ENCODE results near the gene KRT36. TPM values are rescaled to one million over a fixed set of nuclear protein-coding genes. Genes with fewer than 3 reads are reported as not detected.

The KRT36 gene
- total and polyA plus RNA-seq, 2 of the 8 experiments (the other 6 are each of a cell fraction or from before 2014, with no cell fraction given) = not detected

DNA sequence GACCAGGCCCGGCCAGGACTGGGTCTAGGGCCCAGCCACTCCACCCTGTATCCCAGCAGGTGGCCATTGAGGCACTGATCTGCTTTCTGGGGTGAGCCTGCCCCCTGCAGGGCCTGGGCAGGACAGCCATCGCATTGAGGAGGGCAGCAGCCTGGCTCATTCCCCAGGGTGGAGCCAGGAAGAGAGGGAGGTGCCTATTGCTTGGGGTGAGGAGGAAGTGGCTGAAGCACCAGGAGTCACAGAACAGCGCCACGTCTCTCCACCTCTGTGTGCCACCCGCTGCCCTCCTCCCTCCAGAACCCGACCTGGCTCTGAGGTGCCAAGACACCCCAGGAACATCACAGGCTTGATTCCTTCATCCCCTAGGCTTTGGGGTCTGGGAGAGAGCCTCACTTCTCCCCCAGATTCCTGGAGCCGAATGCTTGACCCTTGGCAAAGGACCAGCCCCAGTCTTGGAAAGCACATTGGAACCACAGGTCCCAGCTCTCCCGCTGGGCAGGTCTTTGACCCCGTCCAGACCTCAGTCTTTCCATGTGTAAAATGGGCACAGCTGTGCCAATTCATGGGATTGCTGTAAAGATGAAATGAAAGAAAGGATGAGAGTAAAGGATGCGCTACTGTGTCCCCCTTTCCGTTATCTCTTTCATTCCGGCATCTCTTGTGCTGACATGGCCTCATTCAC lies 7.2 kb upstream of the KRT36 start:
- H2BK15ac ChIP-seq (ENCODE audit: low read length) = 0 out of 2 replicates have a peak overlapping the region, but pooled peaks have one; percentile 18
- peak overlapping the region; percentile 74 for H2AFZ ChIP-seq (ENCODE audit: low read length)
- H3K4me3 ChIP-seq (ENCODE audit: extremely low read depth in 1 of 4, insufficient read depth in 2 of 4, low read depth in 3 of 4, low read length in 4 of 4) = no peak overlapping the region
- peak overlapping the region; percentile 87; the same call in 1 of the 2 replicates for H2BK12ac ChIP-seq (ENCODE audit: low read depth, low read length)
- FAIRE-seq (no peak), DNase-seq (ENCODE audit: low read depth in 1 of 2, low spot score in 2 of 2) (peak; percentile 68 to 84)
- H2BK120ac ChIP-seq (replicated peaks; ENCODE audit: low read depth, low read length) = no peak overlapping the region
- H3K56ac ChIP-seq (replicated peaks; ENCODE audit: insufficient read length, low read depth, low read length) = no peak overlapping the region
- H3K18ac ChIP-seq (ENCODE audit: extremely low read depth, low read length) = 0 out of 2 replicates have a peak overlapping the region, but pooled peaks have one; percentile 13
- no peak overlapping the region; a peak in 1 of 4 replicates for H3K4me2 ChIP-seq (ENCODE audit: insufficient read depth in 1 of 2, low read depth in 2 of 2, low read length in 2 of 2)
- ChIA-PET CTCF (ENCODE audit: partially characterized antibody) (interaction anchor here (0.7 to 33.9 kb wide), 19 partner anchors 8 to 638 kb away, joined by 3 to 427 read pairs (median 6); partner anchors contain the start of genes KRT13, KRT19, KRT35 and KRT36), POLR2A (ENCODE audit: partially characterized antibody) (interaction anchor here (1.7 to 3.7 kb wide), 6 partner anchors 13 to 52 kb away, joined by 4 to 19 read pairs (median 7); partner anchors contain the start of gene KRT19)
- H3K14ac ChIP-seq (ENCODE audit: insufficient read length) = no peak overlapping the region
- H2BK20ac ChIP-seq (ENCODE audit: low read length) = peak overlapping the region; percentile 48
- peak overlapping the region; percentile 22; the same call in 1 of the 2 replicates for H4K8ac ChIP-seq (ENCODE audit: extremely low read depth, insufficient read depth, low read length)
- no peaks in the 10 kb centered on the region for H3K36me3 ChIP-seq (ENCODE audit: control insufficient read depth in 2 of 4, insufficient read depth in 4 of 4, low read length in 3 of 4)
- no peaks in the 10 kb centered on the region for H4K20me1 ChIP-seq (replicated peaks in 1 of 2; ENCODE audit: control insufficient read depth in 1 of 2, insufficient read depth in 2 of 2, low read length in 2 of 2)
- WGBS, 2 experiments (ENCODE audit: extremely low coverage in 1 of 2, insufficient coverage in 1 of 2, insufficient read length in 1 of 2, insufficient replicate concordance in 2 of 2, low coverage in 1 of 2, low lambda C conversion rate in 2 of 2, missing lambda C conversion rate in 1 of 2) = 78% methylated on average over 12 of the region's 12 CpGs; no CpG with 5 or more reads in 1 of the 2 experiments
- H3K9ac ChIP-seq (replicated peaks in 1 of 4; ENCODE audit: extremely low read depth in 1 of 4, low read depth in 3 of 4, low read length in 3 of 4) = no peak overlapping the region
- H3K4ac ChIP-seq (replicated peaks; ENCODE audit: insufficient read length, low read depth, low read length) = peak overlapping the region; percentile 58
- no peak overlapping the region for H3K23ac ChIP-seq (ENCODE audit: insufficient read length)
- H3K9me3 ChIP-seq (ENCODE audit: insufficient read depth in 2 of 2, low read depth in 1 of 2, low read length in 1 of 2) = no peaks in the 10 kb centered on the region
- H2BK5ac ChIP-seq (ENCODE audit: low read depth, low read length) = 0 out of 2 replicates have a peak overlapping the region, but pooled peaks have one; percentile 39
- H3K27me3 ChIP-seq (replicated peaks in 1 of 4; ENCODE audit: control insufficient read depth in 3 of 4, extremely low read depth in 1 of 4, insufficient read depth in 3 of 4, low read length in 3 of 4) = no peaks in the 10 kb centered on the region
- H3K79me1 ChIP-seq (ENCODE audit: low read depth, low read length) = no peaks in the 10 kb centered on the region
- peak overlapping the region; percentile 75 for H4K91ac ChIP-seq (replicated peaks; ENCODE audit: insufficient read length, low read length)
- H3K4me1 ChIP-seq (replicated peaks in 1 of 4; ENCODE audit: control insufficient read depth in 3 of 4, insufficient read depth in 4 of 4, low read length in 3 of 4) = peaks cover 0 to 19% (median 12%) of the 10 kb centered on the region in 4 experiments; a peak in 6 of 7 replicates
- H3K27ac ChIP-seq (ENCODE audit: low read depth, low read length) = no peak overlapping the region
- H4K5ac ChIP-seq (ENCODE audit: insufficient read length, low read depth, low read length) = no peak overlapping the region
- no peaks in the 10 kb centered on the region for H3K79me2 ChIP-seq (ENCODE audit: control insufficient read depth in 1 of 2, insufficient read depth in 2 of 2, low read length in 2 of 2)
- H3K23me2 ChIP-seq (ENCODE audit: low read depth, low read length) = no peaks in the 10 kb centered on the region
- H2AK5ac ChIP-seq (ENCODE audit: low read depth, low read length) = no peak overlapping the region
- TF ChIP-seq, protein P1, sequence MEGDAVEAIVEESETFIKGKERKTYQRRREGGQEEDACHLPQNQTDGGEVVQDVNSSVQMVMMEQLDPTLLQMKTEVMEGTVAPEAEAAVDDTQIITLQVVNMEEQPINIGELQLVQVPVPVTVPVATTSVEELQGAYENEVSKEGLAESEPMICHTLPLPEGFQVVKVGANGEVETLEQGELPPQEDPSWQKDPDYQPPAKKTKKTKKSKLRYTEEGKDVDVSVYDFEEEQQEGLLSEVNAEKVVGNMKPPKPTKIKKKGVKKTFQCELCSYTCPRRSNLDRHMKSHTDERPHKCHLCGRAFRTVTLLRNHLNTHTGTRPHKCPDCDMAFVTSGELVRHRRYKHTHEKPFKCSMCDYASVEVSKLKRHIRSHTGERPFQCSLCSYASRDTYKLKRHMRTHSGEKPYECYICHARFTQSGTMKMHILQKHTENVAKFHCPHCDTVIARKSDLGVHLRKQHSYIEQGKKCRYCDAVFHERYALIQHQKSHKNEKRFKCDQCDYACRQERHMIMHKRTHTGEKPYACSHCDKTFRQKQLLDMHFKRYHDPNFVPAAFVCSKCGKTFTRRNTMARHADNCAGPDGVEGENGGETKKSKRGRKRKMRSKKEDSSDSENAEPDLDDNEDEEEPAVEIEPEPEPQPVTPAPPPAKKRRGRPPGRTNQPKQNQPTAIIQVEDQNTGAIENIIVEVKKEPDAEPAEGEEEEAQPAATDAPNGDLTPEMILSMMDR (IDR thresholded peaks at IDR 0.05; ENCODE audit: control extremely low read depth in 1 of 3, insufficient read depth in 1 of 3, low read depth in 1 of 3, low read length in 3 of 3) = peak; percentile 82 to 94 (median 88)
- no peak for TF ChIP-seq NANOG (IDR thresholded peaks at IDR 0.05; ENCODE audit: insufficient read depth, low read depth, low read length, poor library complexity, severe bottlenecking)
- TF ChIP-seq YY1 (IDR thresholded peaks at IDR 0.05; ENCODE audit: low read depth, low read length) = peak; percentile 52; the same call in 1 of the 2 replicates
- peak; percentile 80 to 92 for TF ChIP-seq RAD21 (IDR thresholded peaks at IDR 0.05 in 1 of 2, conservative IDR thresholded peaks at IDR 0.05 in 1 of 2; ENCODE audit: low read depth in 2 of 2, low read length in 2 of 2)
- no peak for TF ChIP-seq SP1 (IDR thresholded peaks at IDR 0.05; ENCODE audit: low read depth, low read length)
- no peak for TF ChIP-seq RNF2 (IDR thresholded peaks at IDR 0.05; ENCODE audit: borderline replicate concordance, low read depth, low read length, missing control alignments, poor library complexity, severe bottlenecking)
- no peak for TF ChIP-seq SRF (IDR thresholded peaks at IDR 0.05; ENCODE audit: low read depth, low read length)
- no peak for TF ChIP-seq TAF1 (IDR thresholded peaks at IDR 0.05; ENCODE audit: low read depth, low read length)
